Suprapubic skin (tissue), 4 donors: ENCODE measurements around the gene TRAPPC3. TPM values are rescaled to one million over a fixed set of nuclear protein-coding genes. Genes with fewer than 3 reads are reported as not detected.

ENCODE experiments used
- DNase-seq, 2 donors: peaks; one replicate each; pipeline ENCODE4 v3.0.0-alpha.2; 2019; ENCODE audit warnings: low spot score in 2 of 2
- H3K27ac ChIP-seq: fragments of 200-600 bp; sonication (generic); one replicate; pipeline ENCODE4 v1.5.1; 2019
- H3K27me3 ChIP-seq: fragments of 200-600 bp; sonication (generic); one replicate; pipeline ENCODE4 v1.5.1; 2019
- H3K36me3 ChIP-seq: fragments of 200-600 bp; sonication (generic); one replicate; pipeline ENCODE4 v1.5.1; 2019
- H3K4me1 ChIP-seq: fragments of 200-600 bp; sonication (generic); one replicate; pipeline ENCODE4 v1.5.1; 2019
- H3K4me3 ChIP-seq: fragments of 200-600 bp; sonication (generic); one replicate; pipeline ENCODE4 v1.5.1; 2019; ENCODE audit warnings: mild to moderate bottlenecking
- H3K9me3 ChIP-seq: fragments of 200-600 bp; sonication (generic); one replicate; pipeline ENCODE4 v1.5.1; 2019
- CTCF ChIP-seq, 2 donors: fragments of 200-600 bp in 1 of 2; fragments of 450-650 bp in 1 of 2; sonication (generic) in 1 of 2; IDR thresholded peaks; one replicate each; pipeline ENCODE4 v1.5.1; 2016 to 2019; ENCODE audit warnings: antibody characterized with exemption in 2 of 2, mild to moderate bottlenecking in 1 of 2, moderate library complexity in 1 of 2
- EP300 ChIP-seq: sonication (generic); formaldehyde crosslinking; IDR thresholded peaks from one replicate; pipeline ENCODE4 v1.6.1; 2017; ENCODE audit warnings: antibody characterized with exemption
- POLR2A ChIP-seq, 2 donors: fragments of 450-650 bp; IDR thresholded peaks; one replicate each; pipeline ENCODE4 v1.6.1; 2017; ENCODE audit warnings: antibody characterized with exemption in 2 of 2, mild to moderate bottlenecking in 2 of 2, moderate library complexity in 2 of 2
- POLR2AphosphoS5 ChIP-seq, 3 donors: sonication (generic); formaldehyde crosslinking; IDR thresholded peaks; one replicate each; pipeline ENCODE4 v1.6.1; 2017; ENCODE audit warnings: antibody characterized with exemption in 3 of 3
- WGBS: methylation state at CpG from one replicate; pipeline ENCODE4 v1.1.5; 2018; 5-methylcytosine and 5-hydroxymethylcytosine counted together
- total RNA-seq, 4 donors: library from RNA; depleted of rRNA; stranded (reverse); fragments of >200 nt; gene quantifications; one replicate each; pipeline ENCODE4 v1.1.0, GENCODE V29; 2016

Gene TRAPPC3
- total RNA-seq, 4 donors from 2014 or later, result 68.7 to 111 (median 97.5) TPM

GRCh38 chr1:36176106-36176949, 27.0 kb upstream of the TRAPPC3 start:
- H3K27ac ChIP-seq, result no peak overlapping the region
- H3K36me3 ChIP-seq, result peaks cover 99% of the 10 kb centered on the region
- 93% methylated on average over 34 of the region's 76 CpGs for WGBS
- H3K4me3 ChIP-seq, result no peak overlapping the region
- no peak for DNase-seq
- no peaks in the 10 kb centered on the region for H3K9me3 ChIP-seq
- H3K27me3 ChIP-seq, result no peaks in the 10 kb centered on the region
- TF ChIP-seq CTCF (IDR thresholded peaks at IDR 0.05) (no peak), EP300 (no peak), POLR2AphosphoS5 (IDR thresholded peaks at IDR 0.05) (no peak), POLR2A (IDR thresholded peaks at IDR 0.05) (no peak)
- H3K4me1 ChIP-seq, result peaks cover 17% of the 10 kb centered on the region

- no peak for TF ChIP-seq POLR2A (IDR thresholded peaks at IDR 0.05)
- TF ChIP-seq CTCF (IDR thresholded peaks at IDR 0.05), result no peak
- TF ChIP-seq POLR2AphosphoS5 (IDR thresholded peaks at IDR 0.05), result no peak
- peaks cover 96% of the 10 kb centered on the region for H3K36me3 ChIP-seq
- no peaks in the 10 kb centered on the region for H3K27me3 ChIP-seq
- no peaks in the 10 kb centered on the region for H3K9me3 ChIP-seq
- H3K4me1 ChIP-seq, result peaks cover 24% of the 10 kb centered on the region
- H3K27ac ChIP-seq, result no peak overlapping the region
- DNase-seq, result no peak
- WGBS, result 92% methylated on average over 6 of the region's 11 CpGs
- H3K4me3 ChIP-seq, result no peak overlapping the region
These were observed 26.1 kb upstream of the TRAPPC3 start for GRCh38 chr1:36175137-36176095.

GRCh38 chr1:36174713-36175112, 25.4 kb upstream of the TRAPPC3 start:
- H3K27me3 ChIP-seq, result no peaks in the 10 kb centered on the region
- H3K9me3 ChIP-seq, result no peaks in the 10 kb centered on the region
- H3K4me3 ChIP-seq, result no peak overlapping the region
- H3K36me3 ChIP-seq, result peaks cover 89% of the 10 kb centered on the region
- no peak for TF ChIP-seq CTCF (IDR thresholded peaks at IDR 0.05)
- TF ChIP-seq POLR2AphosphoS5 (IDR thresholded peaks at IDR 0.05), result no peak
- TF ChIP-seq POLR2A (IDR thresholded peaks at IDR 0.05), result no peak
- TF ChIP-seq EP300, result no peak
- H3K27ac ChIP-seq, result no peak overlapping the region
- no peak for DNase-seq
- 62% methylated on average over 9 of the region's 11 CpGs for WGBS
- peaks cover 28% of the 10 kb centered on the region for H3K4me1 ChIP-seq

GRCh38 chr1:36172983-36173382, 23.7 kb upstream of the TRAPPC3 start:
- H3K27me3 ChIP-seq, result no peaks in the 10 kb centered on the region
- no peak overlapping the region for H3K27ac ChIP-seq
- no peaks in the 10 kb centered on the region for H3K9me3 ChIP-seq
- DNase-seq, result no peak
- H3K36me3 ChIP-seq, result peaks cover 72% of the 10 kb centered on the region
- whole genome bisulfite sequencing, result 94% methylated on average over 2 of the region's 2 CpGs
- H3K4me3 ChIP-seq, result no peak overlapping the region
- H3K4me1 ChIP-seq, result peaks cover 26% of the 10 kb centered on the region
- TF ChIP-seq EP300 (no peak), CTCF (IDR thresholded peaks at IDR 0.05) (no peak), POLR2A (IDR thresholded peaks at IDR 0.05) (no peak), POLR2AphosphoS5 (IDR thresholded peaks at IDR 0.05) (no peak)
